Mammary epithelial cell (primary cell): Measurements from ENCODE around the gene STK24.

ENCODE experiments used
- CTCF ChIP-seq, 2 donors: IDR thresholded peaks in 1 of 2; conservative IDR thresholded peaks in 1 of 2; 2 replicates each; pipeline ENCODE4 v1.5.1; 2011 to 2012; ENCODE audit warnings: inconsistent platforms in 2 of 2, low read length in 2 of 2, mild to moderate bottlenecking in 2 of 2, control low read depth in 1 of 2, low read depth in 1 of 2; ENCODE audit not compliant: insufficient read depth in 1 of 2; ENCODE audit errors: extremely low read depth in 1 of 2
- EZH2 ChIP-seq: IDR thresholded peaks from 2 replicates; pipeline ENCODE4 v1.6.1; 2012; ENCODE audit warnings: low read length, inconsistent platforms, borderline replicate concordance

GRCh38 chr13:98493042-98493712, 83.7 kb downstream of the STK24 start:
- TF ChIP-seq CTCF (conservative IDR thresholded peaks at IDR 0.05 in 1 of 2, IDR thresholded peaks at IDR 0.05 in 1 of 2; ENCODE audit: extremely low read depth in 1 of 2, insufficient read depth in 1 of 2, low read depth in 1 of 2, low read length in 2 of 2), result no peak
- no peak for TF ChIP-seq EZH2
